Measurements from ENCODE around the gene DNAJC22.

DNA sequence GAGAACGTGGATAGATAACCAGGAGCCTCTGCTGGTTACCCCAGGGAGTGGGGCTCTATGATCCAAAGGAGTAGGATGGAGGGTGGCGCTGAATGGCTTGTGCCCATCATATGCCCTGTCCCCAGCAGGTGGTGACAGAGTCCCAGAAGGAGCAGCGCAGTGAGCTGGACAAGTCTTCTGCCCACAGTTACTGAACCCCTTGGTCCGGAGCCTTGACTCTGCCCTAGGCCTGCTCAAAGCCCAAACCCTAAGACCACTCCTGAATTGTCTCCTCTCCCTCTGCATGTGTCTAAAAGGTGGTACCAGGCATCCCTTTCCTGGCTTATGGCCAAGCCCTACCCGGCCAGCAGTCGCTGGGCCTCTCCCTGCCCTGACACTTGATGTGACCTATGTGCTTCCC is 48.5 kb upstream of the DNAJC22 start:
- TF ChIP-seq, protein P1, sequence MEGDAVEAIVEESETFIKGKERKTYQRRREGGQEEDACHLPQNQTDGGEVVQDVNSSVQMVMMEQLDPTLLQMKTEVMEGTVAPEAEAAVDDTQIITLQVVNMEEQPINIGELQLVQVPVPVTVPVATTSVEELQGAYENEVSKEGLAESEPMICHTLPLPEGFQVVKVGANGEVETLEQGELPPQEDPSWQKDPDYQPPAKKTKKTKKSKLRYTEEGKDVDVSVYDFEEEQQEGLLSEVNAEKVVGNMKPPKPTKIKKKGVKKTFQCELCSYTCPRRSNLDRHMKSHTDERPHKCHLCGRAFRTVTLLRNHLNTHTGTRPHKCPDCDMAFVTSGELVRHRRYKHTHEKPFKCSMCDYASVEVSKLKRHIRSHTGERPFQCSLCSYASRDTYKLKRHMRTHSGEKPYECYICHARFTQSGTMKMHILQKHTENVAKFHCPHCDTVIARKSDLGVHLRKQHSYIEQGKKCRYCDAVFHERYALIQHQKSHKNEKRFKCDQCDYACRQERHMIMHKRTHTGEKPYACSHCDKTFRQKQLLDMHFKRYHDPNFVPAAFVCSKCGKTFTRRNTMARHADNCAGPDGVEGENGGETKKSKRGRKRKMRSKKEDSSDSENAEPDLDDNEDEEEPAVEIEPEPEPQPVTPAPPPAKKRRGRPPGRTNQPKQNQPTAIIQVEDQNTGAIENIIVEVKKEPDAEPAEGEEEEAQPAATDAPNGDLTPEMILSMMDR (IDR thresholded peaks at IDR 0.05), result peak in 3 of 4 donors; percentile 18 to 35 (median 25)
- TF ChIP-seq POLR2A (IDR thresholded peaks at IDR 0.05), result no peak

Measured in right lobe of liver (tissue), 4 donors.